Activated CD4-positive, alpha-beta T cell treated with anti-CD3 and anti-CD28 coated beads, Interleukin-2, amount 50 U/mL, for 48 hours (primary cell): ENCODE results near the gene WDR13.
A peak's percentile ranks its signal among the peaks of the same experiment; 100 is the strongest.
"Not testable (repeated sequence)": the region's sequence is repeated elsewhere in the genome, so short reads cannot be mapped to it uniquely, and the experiment has no call there.

Experiments
- DNase-seq, 2 experiments: peaks; one replicate each; pipeline ENCODE4 v3.0.0-alpha.2; 2020

WDR13 gene

GRCh38 chrX:48595929-48596328 lies 1.4 kb upstream of the WDR13 start:
- no peak for DNase-seq

GRCh38 chrX:48598614-48599013 lies 1.3 kb downstream of the WDR13 start:
- no peak for DNase-seq

- no peak for DNase-seq
Measured at GRCh38 chrX:48599341-48599740, 2.0 kb downstream of the WDR13 start.

GRCh38 chrX:48600226-48600625 lies 2.9 kb downstream of the WDR13 start:
- DNase-seq = no peak

GRCh38 chrX:48601741-48602394 lies 4.6 kb downstream of the WDR13 start:
- no peak for DNase-seq

GRCh38 chrX:48604701-48605100 lies 7.4 kb downstream of the WDR13 start:
- DNase-seq = no peak

GRCh38 chrX:48606091-48606490 lies 8.8 kb downstream of the WDR13 start:
- no peak for DNase-seq

- no peak for DNase-seq
Measured at GRCh38 chrX:48611703-48612102, 14.4 kb downstream of the WDR13 start.

GRCh38 chrX:48613502-48614160 lies 16.3 kb downstream of the WDR13 start:
- DNase-seq = no peak

GRCh38 chrX:48616576-48616975 lies 19.3 kb downstream of the WDR13 start:
- no peak for DNase-seq

- no peak for DNase-seq
Measured at GRCh38 chrX:48617542-48618340, 20.4 kb downstream of the WDR13 start.

GRCh38 chrX:48626401-48627298 lies 29.4 kb downstream of the WDR13 start:
- no peak for DNase-seq

GRCh38 chrX:48631376-48632090 lies 34.2 kb downstream of the WDR13 start:
- peak; percentile 56 to 68 for DNase-seq

- DNase-seq = no peak
Measured at GRCh38 chrX:48632207-48632606, 34.9 kb downstream of the WDR13 start.

GRCh38 chrX:48636301-48636700 lies 39.0 kb downstream of the WDR13 start:
- no peak for DNase-seq

GRCh38 chrX:48636776-48637175 lies 39.5 kb downstream of the WDR13 start:
- DNase-seq = no peak

- DNase-seq = no peak
Measured at GRCh38 chrX:48645669-48646068, 48.4 kb downstream of the WDR13 start.

- DNase-seq = peak; percentile 3 to 9
Measured at GRCh38 chrX:48648336-48648751, 51.1 kb downstream of the WDR13 start.

GRCh38 chrX:48649102-48649501 lies 51.8 kb downstream of the WDR13 start:
- DNase-seq = no peak

GRCh38 chrX:48652055-48652579 lies 54.8 kb downstream of the WDR13 start:
- DNase-seq = not testable (repeated sequence)

- not testable (repeated sequence) for DNase-seq
Measured at GRCh38 chrX:48654746-48655145, 57.5 kb downstream of the WDR13 start.
